ENCODE data around the gene DPEP2NB. TPM values are rescaled to one million over a fixed set of nuclear protein-coding genes. Genes with fewer than 3 reads are reported as not detected.
"Not testable (repeated sequence)": the region's sequence is repeated elsewhere in the genome, so short reads cannot be mapped to it uniquely, and the experiment has no call there.

DPEP2NB gene
- total RNA-seq, 1 donor from 2014 or later: not detected

DNA sequence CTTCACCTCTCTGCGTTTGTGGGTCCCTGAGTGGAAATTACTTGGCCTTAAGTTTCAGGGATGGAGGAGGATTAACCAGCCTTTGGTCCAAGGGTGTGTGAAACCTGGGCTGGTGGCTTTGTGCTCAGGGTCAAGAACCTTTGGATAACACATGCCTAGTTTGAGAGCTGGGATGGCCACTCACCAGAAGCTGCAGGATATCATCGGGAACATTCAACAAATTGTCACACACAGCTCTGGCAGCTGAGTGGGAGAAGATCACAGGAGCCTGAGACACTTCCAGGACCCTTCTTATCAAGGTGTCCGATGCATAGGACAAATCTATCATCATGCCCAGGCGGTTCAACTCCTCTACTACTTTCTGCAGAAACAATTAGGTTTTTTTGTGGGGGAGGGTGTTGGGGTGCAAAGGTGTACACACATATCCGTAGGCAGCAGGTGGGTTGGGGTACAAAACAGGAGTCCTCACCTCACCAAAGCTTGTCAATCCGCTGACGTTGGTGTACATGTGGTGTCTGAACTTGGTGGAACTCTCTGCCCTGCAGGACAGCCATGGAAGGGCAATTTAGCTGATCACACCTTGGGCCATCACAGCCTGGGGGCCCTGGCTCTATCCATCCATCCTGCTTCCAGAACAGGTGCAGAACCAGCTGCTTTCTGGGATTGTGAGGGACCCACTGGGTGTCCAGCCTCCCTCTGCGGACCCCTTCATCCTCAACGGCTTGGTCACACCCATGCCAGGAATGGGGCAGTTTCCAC, 38.1 kb downstream of the DPEP2NB start:
- peaks cover 10% of the 10 kb centered on the region for H3K4me1 Mint-ChIP-seq
- intact Hi-C loops (cut with micrococcal nuclease): no loop called here
- no peaks in the 10 kb centered on the region for H3K9me3 Mint-ChIP-seq
- TF ChIP-seq, protein P1, sequence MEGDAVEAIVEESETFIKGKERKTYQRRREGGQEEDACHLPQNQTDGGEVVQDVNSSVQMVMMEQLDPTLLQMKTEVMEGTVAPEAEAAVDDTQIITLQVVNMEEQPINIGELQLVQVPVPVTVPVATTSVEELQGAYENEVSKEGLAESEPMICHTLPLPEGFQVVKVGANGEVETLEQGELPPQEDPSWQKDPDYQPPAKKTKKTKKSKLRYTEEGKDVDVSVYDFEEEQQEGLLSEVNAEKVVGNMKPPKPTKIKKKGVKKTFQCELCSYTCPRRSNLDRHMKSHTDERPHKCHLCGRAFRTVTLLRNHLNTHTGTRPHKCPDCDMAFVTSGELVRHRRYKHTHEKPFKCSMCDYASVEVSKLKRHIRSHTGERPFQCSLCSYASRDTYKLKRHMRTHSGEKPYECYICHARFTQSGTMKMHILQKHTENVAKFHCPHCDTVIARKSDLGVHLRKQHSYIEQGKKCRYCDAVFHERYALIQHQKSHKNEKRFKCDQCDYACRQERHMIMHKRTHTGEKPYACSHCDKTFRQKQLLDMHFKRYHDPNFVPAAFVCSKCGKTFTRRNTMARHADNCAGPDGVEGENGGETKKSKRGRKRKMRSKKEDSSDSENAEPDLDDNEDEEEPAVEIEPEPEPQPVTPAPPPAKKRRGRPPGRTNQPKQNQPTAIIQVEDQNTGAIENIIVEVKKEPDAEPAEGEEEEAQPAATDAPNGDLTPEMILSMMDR (IDR thresholded peaks at IDR 0.05): no peak
- ATAC-seq (ENCODE audit: low read depth): no peak
- ChIA-PET CTCF (no interaction called here), POLR2A (no interaction called here)
- no peaks in the 10 kb centered on the region for H3K27me3 Mint-ChIP-seq
- H3K36me3 Mint-ChIP-seq (ENCODE audit: low read depth): no peaks in the 10 kb centered on the region
- DNase-seq: no peak
- no peak overlapping the region for H3K4me3 Mint-ChIP-seq
- H3K27ac Mint-ChIP-seq: no peak overlapping the region

DNA sequence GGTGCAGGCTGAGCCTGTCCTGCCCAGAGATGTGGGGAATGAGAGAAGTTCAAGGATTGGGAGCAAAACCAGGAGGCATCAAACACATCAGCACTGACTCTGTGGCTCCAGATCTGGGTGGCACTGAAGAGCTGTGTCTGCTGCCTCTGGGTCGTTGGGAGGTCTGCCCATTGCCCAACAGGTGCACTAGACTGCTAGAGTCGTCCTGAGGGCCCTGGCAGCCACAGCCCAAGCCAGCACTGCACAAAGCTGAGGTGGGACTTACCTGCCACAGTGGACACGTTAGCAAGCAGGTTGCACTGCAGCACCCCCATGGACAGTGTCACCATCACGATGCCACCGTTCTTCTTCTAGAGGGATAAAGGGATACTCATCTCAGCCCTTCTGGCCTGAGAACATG, 38.7 kb downstream of the DPEP2NB start:
- TF ChIP-seq, protein P1 (IDR thresholded peaks at IDR 0.05): no peak
- Mint-ChIP-seq H3K4me1 (peaks cover 8% of the 10 kb centered on the region), H3K36me3 (ENCODE audit: low read depth) (no peaks in the 10 kb centered on the region), H3K4me3 (no peak overlapping the region), H3K27me3 (no peaks in the 10 kb centered on the region), H3K9me3 (no peaks in the 10 kb centered on the region), H3K27ac (no peak overlapping the region)
- ChIA-PET POLR2A (interaction anchor here (0.6 kb wide), 1 partner anchor 59 kb away, joined by 3 read pairs; no protein-coding TSS in a partner anchor), CTCF (no interaction called here)
- intact Hi-C loops (cut with micrococcal nuclease): no loop called here
- ATAC-seq (ENCODE audit: low read depth) (no peak), DNase-seq (no peak)

DNA sequence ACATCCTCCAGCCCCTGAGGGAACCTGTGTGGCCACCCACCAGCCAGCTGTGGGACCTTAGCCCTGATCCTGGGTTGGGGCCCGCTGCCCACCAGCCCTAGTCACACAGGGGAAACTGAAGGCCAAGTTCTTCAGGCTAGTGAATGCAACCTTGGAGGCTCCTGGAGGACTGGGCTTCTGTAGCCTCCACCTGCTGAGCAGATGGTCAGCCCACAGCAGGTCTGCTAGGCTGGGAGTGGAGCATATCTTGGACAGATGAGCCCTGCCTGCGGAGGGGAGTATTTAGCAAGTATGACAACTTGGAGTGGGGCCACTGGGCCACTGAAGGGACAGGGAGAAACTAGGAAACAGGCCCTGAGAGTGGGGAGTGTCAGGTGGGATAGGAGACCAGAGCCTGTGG, 39.5 kb downstream of the DPEP2NB start:
- ChIA-PET POLR2A (no interaction called here), CTCF (no interaction called here)
- Mint-ChIP-seq H3K27ac (no peak overlapping the region), H3K4me3 (no peak overlapping the region), H3K36me3 (ENCODE audit: low read depth) (no peaks in the 10 kb centered on the region), H3K9me3 (no peaks in the 10 kb centered on the region), H3K27me3 (no peaks in the 10 kb centered on the region), H3K4me1 (peaks cover 8% of the 10 kb centered on the region)
- no peak for ATAC-seq (ENCODE audit: low read depth)
- DNase-seq: no peak
- intact Hi-C loops (cut with micrococcal nuclease): no loop called here
- TF ChIP-seq, protein P1 (IDR thresholded peaks at IDR 0.05): no peak

DNA sequence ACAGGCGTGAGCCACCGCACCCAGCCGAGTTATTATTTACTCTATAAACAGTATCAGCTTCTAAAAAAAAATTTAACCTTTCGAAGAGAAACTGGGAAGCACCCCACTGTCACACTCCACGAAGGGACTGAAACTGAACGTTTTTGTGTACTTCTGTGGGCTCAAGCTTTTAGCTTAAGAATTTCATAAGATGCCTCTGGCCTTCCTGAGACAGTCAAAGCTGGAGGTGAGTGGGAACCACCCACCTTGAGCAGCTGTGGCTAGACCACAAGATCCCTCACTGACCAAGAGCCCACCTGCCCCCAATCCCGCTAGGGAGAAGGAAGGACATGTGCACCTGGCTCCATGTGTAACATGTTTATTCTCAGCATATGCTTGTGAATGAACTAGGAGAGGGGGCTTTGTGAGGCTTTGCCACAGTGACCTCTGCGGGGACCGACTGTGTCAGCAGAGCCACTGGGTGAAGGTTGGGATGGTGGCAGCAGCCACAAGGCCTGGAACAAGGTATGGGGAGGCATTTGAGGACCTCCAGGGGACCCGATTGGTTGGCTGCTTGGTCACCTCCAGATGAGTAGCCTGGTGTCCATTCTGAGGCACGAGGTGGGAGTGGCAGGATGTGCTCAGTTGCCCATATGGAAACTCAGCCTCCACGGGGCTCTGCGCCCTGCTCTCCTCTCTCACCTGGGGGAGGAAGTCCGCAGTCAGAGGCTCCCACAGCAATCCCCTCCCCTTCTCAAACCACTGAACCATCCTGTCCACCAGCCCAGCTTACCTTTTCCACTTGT, 40.2 kb downstream of the DPEP2NB start:
- Mint-ChIP-seq H3K27ac (no peak overlapping the region), H3K9me3 (no peaks in the 10 kb centered on the region), H3K36me3 (ENCODE audit: low read depth) (no peaks in the 10 kb centered on the region), H3K27me3 (no peaks in the 10 kb centered on the region), H3K4me1 (peaks cover 8% of the 10 kb centered on the region), H3K4me3 (no peak overlapping the region)
- ChIA-PET CTCF (no interaction called here), POLR2A (interaction anchor here (0.9 kb wide), 1 partner anchor 9 kb away, joined by 3 read pairs; no protein-coding TSS in a partner anchor)
- DNase-seq: no peak
- intact Hi-C loops (cut with micrococcal nuclease): no loop called here
- no peak for ATAC-seq (ENCODE audit: low read depth)
- TF ChIP-seq, protein P1 (IDR thresholded peaks at IDR 0.05): no peak

DNA sequence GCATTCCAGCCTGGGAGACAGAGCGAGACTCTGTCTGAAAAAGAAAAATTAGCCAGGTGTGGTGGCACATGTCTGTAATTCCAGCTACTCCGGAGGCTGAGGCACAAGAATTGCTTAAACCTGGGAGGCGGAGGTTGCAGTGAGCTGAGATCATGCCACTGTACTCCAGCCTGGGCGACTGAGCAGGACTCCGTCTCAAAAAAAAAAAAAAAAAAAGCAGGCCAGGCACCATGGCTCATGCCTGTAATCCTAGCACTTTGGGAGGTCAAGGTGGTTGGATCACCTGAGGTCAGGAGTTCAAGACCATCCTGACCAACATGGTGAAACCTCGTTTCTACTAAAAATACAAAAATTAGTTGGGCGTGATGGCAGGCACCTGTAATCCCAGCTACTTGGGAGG, 43.4 kb downstream of the DPEP2NB start:
- H3K4me1 Mint-ChIP-seq: peaks cover 21% of the 10 kb centered on the region
- CTCF ChIA-PET: interaction anchor here (0.9 kb wide), 1 partner anchor 68 kb away, joined by 3 read pairs; no protein-coding TSS in a partner anchor
- H3K4me3 Mint-ChIP-seq; H3K27ac Mint-ChIP-seq; H3K36me3 Mint-ChIP-seq (ENCODE audit: low read depth); H3K27me3 Mint-ChIP-seq; DNase-seq; intact Hi-C loops (cut with micrococcal nuclease); H3K9me3 Mint-ChIP-seq; ATAC-seq (ENCODE audit: low read depth): not testable (repeated sequence)
- POLR2A ChIA-PET: interaction anchor here (0.6 to 1.6 kb wide), 3 partner anchors 13 to 16 kb away, joined by 3 to 5 read pairs (median 5); no protein-coding TSS in a partner anchor

Data from activated B cell treated with CpG ODN at 0.5 μM for 24 hours (primary cell).